ENCODE measurements around the gene NECTIN4. TPM values are rescaled to one million over a fixed set of nuclear protein-coding genes. Genes with fewer than 3 reads are reported as not detected.
A peak's percentile ranks its signal among the peaks of the same experiment; 100 is the strongest.

Gene NECTIN4
- polyA plus RNA-seq, 3 donors, result 0.07 TPM; not detected in 1

GRCh38 chr1:161089938-161090337 lies 580 bp upstream of the NECTIN4 start:
- Histone ChIP-seq H3K4me2 (replicated peaks; ENCODE audit: extremely low read depth, low read length, poor library complexity, severe bottlenecking) (no peak overlapping the region), H3K9me3 (replicated peaks in 1 of 2; ENCODE audit: control insufficient read depth in 1 of 2, insufficient read depth in 1 of 2, low read length in 2 of 2) (no peaks in the 10 kb centered on the region), H3K9ac (ENCODE audit: insufficient read depth, low read length, poor library complexity, severe bottlenecking) (no peak overlapping the region), H3K27me3 (ENCODE audit: control insufficient read depth in 2 of 2, insufficient read depth in 2 of 2, low read length in 2 of 2) (no peaks in the 10 kb centered on the region), H3K4me3 (replicated peaks in 1 of 3; ENCODE audit: low read depth in 2 of 3, low read length in 3 of 3) (no peak overlapping the region), H2AFZ (ENCODE audit: insufficient read depth, low read depth, low read length, poor library complexity, severe bottlenecking) (no peak overlapping the region), H3K4me1 (ENCODE audit: control insufficient read depth in 1 of 2, insufficient read depth in 2 of 2, low read length in 2 of 2) (peaks cover 20 to 25% of the 10 kb centered on the region in 2 donors), H4K20me1 (ENCODE audit: insufficient read depth, low read length) (no peaks in the 10 kb centered on the region), H3K36me3 (replicated peaks in 1 of 2; ENCODE audit: control insufficient read depth in 1 of 2, insufficient read depth in 2 of 2, low read length in 2 of 2) (no peaks in the 10 kb centered on the region), H3K79me2 (ENCODE audit: insufficient read depth, low read length) (no peaks in the 10 kb centered on the region), H3K27ac (ENCODE audit: low read depth in 1 of 2, low read length in 2 of 2) (no peak overlapping the region)
- Mint-ChIP-seq H3K27ac (peak overlapping the region in 1 of 7 donors; percentile 15), H3K36me3 (peaks cover 3% of the 10 kb centered on the region in 2 donors), H3K9me3 (peaks cover 0 to 2% (median 0%) of the 10 kb centered on the region in 7 donors), H3K4me1 (peaks cover 47% of the 10 kb centered on the region), H3K4me3 (no peak overlapping the region), H3K27me3 (ENCODE audit: low read depth in 3 of 3) (peaks cover 1 to 7% (median 4%) of the 10 kb centered on the region in 3 donors)
- TF ChIP-seq, protein P1, sequence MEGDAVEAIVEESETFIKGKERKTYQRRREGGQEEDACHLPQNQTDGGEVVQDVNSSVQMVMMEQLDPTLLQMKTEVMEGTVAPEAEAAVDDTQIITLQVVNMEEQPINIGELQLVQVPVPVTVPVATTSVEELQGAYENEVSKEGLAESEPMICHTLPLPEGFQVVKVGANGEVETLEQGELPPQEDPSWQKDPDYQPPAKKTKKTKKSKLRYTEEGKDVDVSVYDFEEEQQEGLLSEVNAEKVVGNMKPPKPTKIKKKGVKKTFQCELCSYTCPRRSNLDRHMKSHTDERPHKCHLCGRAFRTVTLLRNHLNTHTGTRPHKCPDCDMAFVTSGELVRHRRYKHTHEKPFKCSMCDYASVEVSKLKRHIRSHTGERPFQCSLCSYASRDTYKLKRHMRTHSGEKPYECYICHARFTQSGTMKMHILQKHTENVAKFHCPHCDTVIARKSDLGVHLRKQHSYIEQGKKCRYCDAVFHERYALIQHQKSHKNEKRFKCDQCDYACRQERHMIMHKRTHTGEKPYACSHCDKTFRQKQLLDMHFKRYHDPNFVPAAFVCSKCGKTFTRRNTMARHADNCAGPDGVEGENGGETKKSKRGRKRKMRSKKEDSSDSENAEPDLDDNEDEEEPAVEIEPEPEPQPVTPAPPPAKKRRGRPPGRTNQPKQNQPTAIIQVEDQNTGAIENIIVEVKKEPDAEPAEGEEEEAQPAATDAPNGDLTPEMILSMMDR (IDR thresholded peaks at IDR 0.05), result no peak
- no peak for DNase-seq
- intact Hi-C loops (cut with micrococcal nuclease), result no loop called here
- 89% methylated on average over 1 of the region's 5 CpGs for WGBS (ENCODE audit: insufficient coverage)

GRCh38 chr1:161088587-161089110 lies 709 bp downstream of the NECTIN4 start:
- TF ChIP-seq, protein P1 (IDR thresholded peaks at IDR 0.05), result no peak
- Mint-ChIP-seq H3K4me3 (peak overlapping the region; percentile 43 to 55), H3K36me3 (peaks cover 3 to 5% of the 10 kb centered on the region in 2 donors), H3K9me3 (peaks cover 0 to 2% (median 0%) of the 10 kb centered on the region in 7 donors), H3K4me1 (peaks cover 57% of the 10 kb centered on the region), H3K27me3 (ENCODE audit: low read depth in 3 of 3) (peaks cover 1 to 6% (median 5%) of the 10 kb centered on the region in 3 donors), H3K27ac (peak overlapping the region; percentile 10 to 89 (median 77))
- Histone ChIP-seq H3K36me3 (replicated peaks in 1 of 2; ENCODE audit: control insufficient read depth in 1 of 2, insufficient read depth in 2 of 2, low read length in 2 of 2) (no peaks in the 10 kb centered on the region), H3K9ac (ENCODE audit: insufficient read depth, low read length, poor library complexity, severe bottlenecking) (no peak overlapping the region), H2AFZ (ENCODE audit: insufficient read depth, low read depth, low read length, poor library complexity, severe bottlenecking) (no peak overlapping the region), H4K20me1 (ENCODE audit: insufficient read depth, low read length) (no peaks in the 10 kb centered on the region), H3K27me3 (ENCODE audit: control insufficient read depth in 2 of 2, insufficient read depth in 2 of 2, low read length in 2 of 2) (no peaks in the 10 kb centered on the region), H3K4me1 (ENCODE audit: control insufficient read depth in 1 of 2, insufficient read depth in 2 of 2, low read length in 2 of 2) (peaks cover 30 to 36% of the 10 kb centered on the region in 2 donors), H3K27ac (ENCODE audit: low read depth in 1 of 2, low read length in 2 of 2) (peak overlapping the region; percentile 3 to 24), H3K79me2 (ENCODE audit: insufficient read depth, low read length) (no peaks in the 10 kb centered on the region), H3K9me3 (replicated peaks in 1 of 2; ENCODE audit: control insufficient read depth in 1 of 2, insufficient read depth in 1 of 2, low read length in 2 of 2) (no peaks in the 10 kb centered on the region), H3K4me2 (replicated peaks; ENCODE audit: extremely low read depth, low read length, poor library complexity, severe bottlenecking) (peak overlapping the region; percentile 18), H3K4me3 (replicated peaks in 1 of 3; ENCODE audit: low read depth in 2 of 3, low read length in 3 of 3) (no peak overlapping the region)
- intact Hi-C loops (cut with micrococcal nuclease), result no loop called here
- DNase-seq, result peak in 2 of 3 donors; percentile 62 to 78
- WGBS (ENCODE audit: insufficient coverage), result 0% methylated on average over 1 of the region's 3 CpGs

Data from CD14-positive monocyte (primary cell).